Iris pigment epithelial cell (primary cell): ENCODE measurements around the gene PLEKHA5.
A peak's percentile ranks its signal among the peaks of the same experiment; 100 is the strongest.
"Not testable (repeated sequence)": the region's sequence is repeated elsewhere in the genome, so short reads cannot be mapped to it uniquely, and the experiment has no call there.

Experiments used
- DNase-seq: peaks from one replicate; pipeline ENCODE4 v3.0.0-alpha.2; 2011; ENCODE audit warnings: low read depth

The PLEKHA5 gene

GRCh38 chr12:19129486-19130223 is at the start of gene PLEKHA5:
Gene PLEKHA5, plus strand, starts transcription at chr12:19129733. Its CDS starts 67 bp downstream, at chr12:19129800.
- peak; percentile 70 for DNase-seq

DNA sequence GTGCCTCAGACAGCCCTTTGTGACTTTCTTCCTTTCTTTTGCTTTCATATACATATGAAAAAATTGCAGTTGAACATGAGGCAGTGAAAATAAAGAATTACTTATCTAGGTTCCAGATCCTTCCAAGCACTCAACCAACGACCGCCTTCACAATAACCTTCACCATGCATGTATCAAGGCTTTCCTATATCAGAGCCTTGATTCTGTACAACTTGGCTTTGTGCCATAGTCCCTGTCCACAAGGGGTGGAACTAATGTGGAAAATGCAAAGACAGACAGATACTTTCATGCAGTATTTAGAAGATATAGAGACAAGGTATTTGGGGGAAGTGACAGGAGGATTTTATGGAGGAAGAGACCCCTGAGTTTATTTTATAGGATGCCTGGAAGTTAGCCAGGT is 48.6 kb upstream of the PLEKHA5 start:
- DNase-seq, result no peak

DNA sequence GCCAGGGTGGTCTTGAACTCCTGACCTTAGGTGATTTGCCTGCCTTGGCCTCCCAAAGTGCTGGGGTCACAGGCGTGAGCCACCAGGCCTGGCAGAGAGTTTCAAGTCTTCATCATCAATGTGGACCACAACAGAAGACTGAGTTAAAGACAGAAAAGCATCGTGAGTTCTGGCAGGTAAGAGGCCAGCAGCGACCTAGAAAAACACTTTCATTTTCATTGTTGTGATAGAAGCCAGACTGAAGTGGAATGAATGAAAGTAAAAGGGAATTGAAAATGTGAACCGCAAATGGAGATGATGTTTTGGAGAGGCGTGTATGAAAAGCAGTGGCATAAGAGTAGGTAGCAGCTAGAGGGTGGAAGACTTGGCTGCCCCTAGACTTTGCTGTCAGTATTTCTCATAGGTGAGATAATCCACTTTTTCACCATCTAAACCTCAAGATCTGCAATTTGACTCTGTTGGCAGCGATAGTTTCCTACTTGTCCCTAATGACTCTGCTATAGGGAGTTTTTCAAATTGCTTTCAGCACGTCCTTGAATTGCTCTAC is 47.1 kb upstream of the PLEKHA5 start:
- DNase-seq, result no peak

GRCh38 chr12:19084547-19084946 is 45.0 kb upstream of the PLEKHA5 start:
- DNase-seq, result no peak

- no peak for DNase-seq
Measured at GRCh38 chr12:19085090-19085489, 44.4 kb upstream of the PLEKHA5 start.

DNA sequence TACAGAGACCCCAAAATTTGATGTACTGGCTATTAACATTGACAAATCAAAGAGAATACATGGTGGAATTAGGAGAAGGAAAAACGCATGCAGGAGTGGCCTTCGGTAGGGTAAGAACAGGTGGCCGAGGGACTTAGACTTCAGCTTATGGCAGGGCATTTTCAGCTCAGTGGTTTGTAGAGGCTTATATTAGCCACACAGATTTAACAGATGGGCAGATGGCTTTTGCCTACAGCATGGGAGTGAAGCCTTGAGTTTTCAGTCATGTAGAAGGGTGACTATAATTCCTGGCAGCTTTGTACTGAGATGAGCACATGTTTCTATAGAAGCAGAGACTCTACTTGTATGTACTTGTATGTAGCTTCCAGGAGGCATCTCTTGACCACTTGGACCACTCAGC is 40.9 kb upstream of the PLEKHA5 start:
- no peak for DNase-seq

DNA sequence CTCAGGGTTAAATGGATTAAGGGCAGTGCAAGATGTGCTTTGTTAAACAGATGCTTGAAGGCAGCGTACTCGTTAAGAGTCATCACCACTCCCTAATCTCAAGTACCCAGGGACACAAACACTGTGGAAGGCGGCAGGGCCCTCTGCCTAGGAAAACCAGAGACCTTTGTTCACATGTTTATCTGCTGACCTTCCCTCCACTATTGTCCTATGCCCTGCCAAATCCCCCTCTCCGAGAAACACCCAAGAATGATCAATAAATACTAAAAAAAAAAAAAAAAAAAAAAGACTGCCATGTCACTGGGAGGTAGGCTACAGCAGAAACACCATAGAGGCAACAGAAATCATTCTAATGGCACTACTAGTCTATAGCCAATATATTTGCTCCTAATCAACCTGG is 37.1 kb upstream of the PLEKHA5 start:
- DNase-seq, result not testable (repeated sequence)

DNA sequence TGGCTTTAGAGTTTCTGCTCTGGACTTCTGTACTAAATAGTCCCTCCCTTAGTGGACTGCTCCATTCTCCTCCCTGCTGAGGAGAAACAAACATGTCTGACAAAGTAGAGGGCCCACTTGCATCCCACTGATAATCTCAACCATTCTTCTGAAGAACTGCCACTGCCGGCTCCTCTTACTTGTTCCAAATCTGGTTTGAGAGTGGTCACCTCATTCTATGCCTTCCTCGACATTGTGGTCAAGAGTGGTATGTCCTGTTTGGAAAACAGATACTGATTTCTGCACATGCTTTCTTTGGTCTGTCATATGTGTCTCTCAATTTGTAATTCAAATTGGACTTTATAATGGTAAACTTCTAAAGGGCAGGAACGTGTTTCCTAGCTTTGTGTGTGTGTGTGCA is 36.3 kb upstream of the PLEKHA5 start:
- DNase-seq, result peak; percentile 15

DNA sequence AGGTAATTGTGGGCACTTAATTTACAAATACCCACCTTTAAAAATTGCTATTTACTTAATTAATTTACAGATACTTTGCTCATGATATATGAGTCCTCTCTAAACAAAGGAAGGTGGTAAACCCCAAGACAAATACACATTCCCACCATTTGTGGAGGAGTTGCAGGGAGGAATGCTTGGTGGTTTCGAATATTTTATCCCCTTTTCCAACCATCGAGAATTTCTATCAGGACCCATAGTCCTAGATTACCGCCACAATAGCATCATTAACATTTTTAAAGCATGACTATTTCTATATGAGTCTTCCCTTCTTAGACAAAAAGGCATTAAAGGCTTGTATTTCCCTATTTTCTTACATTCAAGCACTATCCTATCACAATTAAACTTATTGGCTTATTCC is 34.2 kb upstream of the PLEKHA5 start:
- no peak for DNase-seq

GRCh38 chr12:19095756-19096480 is 33.6 kb upstream of the PLEKHA5 start:
- DNase-seq, result no peak

DNA sequence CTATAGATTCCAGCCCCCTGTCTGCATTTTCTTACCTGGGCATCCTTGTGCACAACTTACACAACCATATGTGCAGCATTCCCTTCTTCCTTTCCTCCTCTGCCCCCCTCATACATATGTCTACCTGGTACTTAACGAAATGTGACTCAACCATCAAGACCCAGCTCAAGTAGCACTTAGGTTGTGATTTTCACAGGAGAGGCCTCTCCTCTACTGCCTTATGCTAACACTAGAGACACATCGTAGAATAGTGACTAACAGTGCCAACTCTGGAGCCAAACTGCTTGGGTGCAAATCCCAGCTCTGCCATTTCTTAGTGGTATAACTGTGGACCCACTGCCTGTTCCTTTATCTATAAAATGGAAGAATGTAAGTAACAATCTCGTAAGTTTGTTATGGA is 24.1 kb upstream of the PLEKHA5 start:
- DNase-seq, result no peak

GRCh38 chr12:19107750-19108149 is 21.8 kb upstream of the PLEKHA5 start:
- no peak for DNase-seq

- no peak for DNase-seq
Measured at GRCh38 chr12:19110221-19110940, 19.2 kb upstream of the PLEKHA5 start.

GRCh38 chr12:19113464-19113863 is 16.1 kb upstream of the PLEKHA5 start:
- DNase-seq, result no peak

GRCh38 chr12:19115285-19115684 is 14.2 kb upstream of the PLEKHA5 start:
- no peak for DNase-seq

DNA sequence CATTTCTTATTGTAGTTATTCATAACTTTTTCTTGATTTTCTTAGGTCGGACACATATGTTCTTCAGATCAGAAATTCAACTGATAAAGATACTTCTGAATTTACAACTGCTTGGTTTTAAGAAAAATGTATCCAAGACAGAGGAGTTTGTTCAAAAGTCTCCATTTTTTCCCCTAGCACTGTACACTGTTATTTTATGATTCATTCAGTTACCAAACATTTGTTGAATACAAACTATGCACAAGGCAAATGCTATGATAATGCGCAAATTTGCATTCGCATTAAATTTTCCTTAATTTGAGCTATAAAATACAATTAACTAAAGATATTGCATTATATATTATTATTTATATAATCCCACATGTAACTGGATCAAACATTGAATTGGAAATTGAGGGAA is 10.1 kb upstream of the PLEKHA5 start:
- DNase-seq, result no peak

DNA sequence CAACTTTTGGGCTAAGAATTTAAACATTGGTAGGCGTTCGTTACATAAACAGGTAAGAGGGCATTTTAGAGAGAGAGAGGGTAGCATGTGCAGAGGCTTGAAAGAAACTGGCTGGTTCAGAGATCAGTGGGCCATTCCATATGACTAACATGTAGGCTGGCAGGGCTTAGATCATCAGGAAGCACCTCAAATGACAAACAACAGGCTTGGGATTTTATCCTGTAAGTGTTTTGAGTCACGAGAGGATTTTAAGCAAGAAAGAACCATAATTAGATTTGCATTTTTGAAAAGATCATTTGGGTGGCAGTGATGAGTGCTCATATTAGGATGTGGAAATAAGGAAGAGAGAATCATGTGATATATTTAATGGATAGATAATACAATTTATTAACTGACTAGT is 8.7 kb upstream of the PLEKHA5 start:
- DNase-seq, result no peak

GRCh38 chr12:19121449-19122018 is 8.0 kb upstream of the PLEKHA5 start:
- DNase-seq, result no peak

- peak; percentile 56 for DNase-seq
Measured at GRCh38 chr12:19125325-19125724, 4.2 kb upstream of the PLEKHA5 start.

GRCh38 chr12:19127270-19127669 is 2.3 kb upstream of the PLEKHA5 start:
- DNase-seq, result no peak

- no peak for DNase-seq
Measured at GRCh38 chr12:19128485-19128884, 1.0 kb upstream of the PLEKHA5 start.

DNA sequence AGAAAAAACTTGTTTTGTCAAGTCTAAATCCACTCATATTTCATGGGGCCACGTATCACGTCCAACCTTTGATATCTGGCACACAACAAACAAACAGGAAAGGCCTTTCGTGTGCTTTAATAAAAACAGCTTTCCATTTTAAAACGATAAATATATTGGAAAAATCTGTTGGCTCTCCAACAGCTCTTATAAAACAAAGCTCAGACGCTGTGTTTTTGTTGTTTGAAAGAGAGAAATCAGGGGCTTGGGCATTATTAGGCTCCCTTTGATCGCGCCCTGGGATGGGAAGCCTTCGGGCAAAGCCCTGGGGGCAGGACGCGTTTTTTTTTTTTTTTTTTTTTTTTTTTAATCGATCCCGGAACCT is 429 bp upstream of the PLEKHA5 start:
- peak; percentile 49 for DNase-seq
